ENCODE results near the gene SH3BP2. TPM values are rescaled to one million over a fixed set of nuclear protein-coding genes. Genes with fewer than 3 reads are reported as not detected.
A peak's percentile ranks its signal among the peaks of the same experiment; 100 is the strongest.

The SH3BP2 gene
- total RNA-seq, 6 donors from 2014 or later, result 59.1 to 358 (median 103) TPM

DNA sequence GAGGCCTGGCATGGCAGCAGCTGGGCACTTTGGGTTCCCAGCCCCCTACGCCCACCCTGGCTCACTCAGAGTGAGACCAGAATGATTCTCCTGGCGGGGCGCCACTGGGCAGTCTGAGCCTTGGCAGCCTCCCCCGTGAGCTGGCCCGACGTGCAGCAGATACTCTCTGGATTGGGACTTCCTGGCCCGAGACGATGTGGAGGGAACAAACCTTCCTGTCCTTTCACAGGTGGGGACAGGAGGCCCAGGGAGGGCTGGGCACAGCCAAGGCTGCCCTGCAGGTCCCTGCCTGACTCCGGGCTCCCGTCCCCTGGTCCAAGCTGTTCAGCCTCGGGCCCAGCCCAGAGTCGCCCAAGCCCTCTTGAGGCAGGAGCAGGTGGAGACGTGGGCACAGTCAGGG lies 32.9 kb downstream of the SH3BP2 start:
- ATAC-seq (ENCODE audit: low FRiP score in 2 of 2) (no peak), DNase-seq (peak in 1 of 2 donors; percentile 66)
- no peak overlapping the region for H3K4me3 ChIP-seq
- peaks cover 13 to 98% (median 80%) of the 10 kb centered on the region in 4 donors for H3K36me3 ChIP-seq
- H3K27me3 ChIP-seq, result no peaks in the 10 kb centered on the region
- no peaks in the 10 kb centered on the region for H3K4me1 ChIP-seq
- no peaks in the 10 kb centered on the region for H3K9me3 ChIP-seq
- H3K27ac ChIP-seq, result no peak overlapping the region
- WGBS, 2 donors, result 86 to 100% methylated on average over 1 to 12 of the region's 13 CpGs
- TF ChIP-seq POLR2A (IDR thresholded peaks at IDR 0.05), result no peak
- TF ChIP-seq POLR2AphosphoS5 (IDR thresholded peaks at IDR 0.05), result no peak
- TF ChIP-seq EP300 (IDR thresholded peaks at IDR 0.05), result no peak
- TF ChIP-seq, protein P1, sequence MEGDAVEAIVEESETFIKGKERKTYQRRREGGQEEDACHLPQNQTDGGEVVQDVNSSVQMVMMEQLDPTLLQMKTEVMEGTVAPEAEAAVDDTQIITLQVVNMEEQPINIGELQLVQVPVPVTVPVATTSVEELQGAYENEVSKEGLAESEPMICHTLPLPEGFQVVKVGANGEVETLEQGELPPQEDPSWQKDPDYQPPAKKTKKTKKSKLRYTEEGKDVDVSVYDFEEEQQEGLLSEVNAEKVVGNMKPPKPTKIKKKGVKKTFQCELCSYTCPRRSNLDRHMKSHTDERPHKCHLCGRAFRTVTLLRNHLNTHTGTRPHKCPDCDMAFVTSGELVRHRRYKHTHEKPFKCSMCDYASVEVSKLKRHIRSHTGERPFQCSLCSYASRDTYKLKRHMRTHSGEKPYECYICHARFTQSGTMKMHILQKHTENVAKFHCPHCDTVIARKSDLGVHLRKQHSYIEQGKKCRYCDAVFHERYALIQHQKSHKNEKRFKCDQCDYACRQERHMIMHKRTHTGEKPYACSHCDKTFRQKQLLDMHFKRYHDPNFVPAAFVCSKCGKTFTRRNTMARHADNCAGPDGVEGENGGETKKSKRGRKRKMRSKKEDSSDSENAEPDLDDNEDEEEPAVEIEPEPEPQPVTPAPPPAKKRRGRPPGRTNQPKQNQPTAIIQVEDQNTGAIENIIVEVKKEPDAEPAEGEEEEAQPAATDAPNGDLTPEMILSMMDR (IDR thresholded peaks at IDR 0.05), result no peak

DNA sequence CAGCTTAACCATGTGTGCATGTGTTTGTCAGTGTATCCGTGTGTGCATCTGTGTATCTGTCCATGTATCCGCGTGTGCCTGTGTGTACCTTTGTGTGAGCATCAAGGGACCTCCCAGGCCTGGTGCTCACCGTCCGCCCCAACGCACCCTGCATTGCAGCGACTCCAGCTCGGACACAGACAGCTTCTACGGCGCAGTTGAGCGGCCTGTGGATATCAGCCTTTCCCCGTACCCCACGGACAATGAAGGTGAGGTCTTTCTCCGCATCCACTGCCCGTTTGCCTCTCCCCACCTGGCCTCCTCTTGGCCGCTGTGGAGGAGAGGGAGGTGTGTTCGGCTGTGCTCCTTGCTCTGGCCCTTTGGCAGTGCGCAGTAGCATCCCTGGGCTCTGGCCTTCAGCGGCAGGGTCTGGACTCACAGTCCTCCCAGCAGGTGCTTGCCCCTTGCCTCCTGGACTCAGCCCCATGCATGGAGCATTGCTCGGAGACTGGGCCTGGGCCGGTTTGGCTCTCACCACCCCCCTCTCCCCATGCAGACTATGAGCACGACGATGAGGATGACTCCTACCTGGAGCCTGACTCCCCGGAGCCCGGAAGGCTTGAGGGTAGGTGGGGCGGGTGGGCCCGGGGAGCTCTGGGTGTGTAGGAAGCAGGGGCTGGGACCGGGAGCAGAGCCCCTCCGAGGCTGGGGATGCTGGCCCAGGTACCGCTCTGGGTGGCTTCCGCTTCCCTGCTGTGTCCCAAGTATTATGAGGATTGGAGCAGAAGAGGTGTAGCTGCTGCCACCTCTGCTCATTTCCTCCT lies 34.4 kb downstream of the SH3BP2 start:
- Histone ChIP-seq H3K36me3 (peaks cover 25 to 98% (median 86%) of the 10 kb centered on the region in 4 donors), H3K9me3 (no peaks in the 10 kb centered on the region), H3K4me3 (no peak overlapping the region), H3K27ac (no peak overlapping the region), H3K27me3 (no peaks in the 10 kb centered on the region), H3K4me1 (no peaks in the 10 kb centered on the region)
- ATAC-seq (ENCODE audit: low FRiP score in 2 of 2), result no peak
- DNase-seq, result peak in 1 of 2 donors; percentile 63
- no peak for TF ChIP-seq POLR2A (IDR thresholded peaks at IDR 0.05)
- TF ChIP-seq EP300 (IDR thresholded peaks at IDR 0.05), result no peak
- TF ChIP-seq, protein P1 (IDR thresholded peaks at IDR 0.05), result no peak
- no peak for TF ChIP-seq POLR2AphosphoS5 (IDR thresholded peaks at IDR 0.05)
- WGBS, 2 donors, result 92 to 95% methylated on average over 27 to 31 of the region's 31 CpGs

DNA sequence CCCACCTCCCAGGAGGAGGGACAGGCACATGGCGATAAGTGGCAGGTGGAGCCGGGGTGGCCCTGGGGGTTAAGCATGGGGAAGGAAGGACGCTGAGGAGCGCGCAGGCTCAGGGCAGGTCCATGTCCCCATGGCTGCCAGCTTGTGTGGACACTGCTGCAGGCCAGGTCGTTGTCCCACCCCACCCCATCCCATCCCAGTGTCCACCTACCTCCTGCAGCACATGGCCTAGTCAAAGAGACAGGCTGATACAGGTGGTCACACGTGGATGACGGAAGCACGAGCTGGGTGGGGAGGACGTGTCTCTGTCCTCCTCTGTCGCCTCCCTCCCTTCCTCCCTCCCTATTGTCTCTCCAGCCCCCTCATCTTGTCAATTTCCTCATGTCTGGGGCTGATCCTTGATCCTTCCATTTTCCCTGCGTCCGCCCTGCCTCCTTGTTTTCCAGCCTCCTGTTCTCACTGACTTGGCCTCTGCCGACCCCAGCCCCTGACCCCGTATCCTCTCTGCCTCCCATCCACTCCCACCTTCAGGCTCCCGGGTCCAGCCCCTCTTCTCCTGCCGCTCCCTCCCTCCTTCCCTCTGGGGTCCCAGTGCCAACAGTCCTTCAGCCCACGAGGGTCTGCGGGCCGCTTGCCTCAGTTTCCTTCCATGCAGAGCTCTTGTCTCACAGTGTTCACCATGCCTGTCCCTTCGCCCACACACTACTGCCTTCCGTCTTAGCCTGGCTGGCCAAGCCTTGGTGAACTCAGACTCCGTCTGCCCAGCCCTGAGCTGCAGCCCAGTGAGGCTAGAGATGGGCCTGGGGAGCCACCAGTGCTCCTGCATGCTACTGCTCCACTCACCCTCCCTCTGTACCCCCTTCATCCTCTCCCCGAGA lies 35.2 kb downstream of the SH3BP2 start:
- ATAC-seq (ENCODE audit: low FRiP score in 2 of 2) (no peak), DNase-seq (peak in 1 of 2 donors; percentile 28)
- H3K36me3 ChIP-seq, result peaks cover 25 to 98% (median 89%) of the 10 kb centered on the region in 4 donors
- no peak for TF ChIP-seq POLR2AphosphoS5 (IDR thresholded peaks at IDR 0.05)
- TF ChIP-seq, protein P1 (IDR thresholded peaks at IDR 0.05), result no peak
- no peak for TF ChIP-seq EP300 (IDR thresholded peaks at IDR 0.05)
- TF ChIP-seq POLR2A (IDR thresholded peaks at IDR 0.05), result no peak
- no peaks in the 10 kb centered on the region for H3K4me1 ChIP-seq
- WGBS, 2 donors, result 86 to 89% methylated on average over 21 to 24 of the region's 24 CpGs
- no peak overlapping the region for H3K27ac ChIP-seq
- H3K4me3 ChIP-seq, result no peak overlapping the region
- no peaks in the 10 kb centered on the region for H3K9me3 ChIP-seq
- H3K27me3 ChIP-seq, result no peaks in the 10 kb centered on the region

DNA sequence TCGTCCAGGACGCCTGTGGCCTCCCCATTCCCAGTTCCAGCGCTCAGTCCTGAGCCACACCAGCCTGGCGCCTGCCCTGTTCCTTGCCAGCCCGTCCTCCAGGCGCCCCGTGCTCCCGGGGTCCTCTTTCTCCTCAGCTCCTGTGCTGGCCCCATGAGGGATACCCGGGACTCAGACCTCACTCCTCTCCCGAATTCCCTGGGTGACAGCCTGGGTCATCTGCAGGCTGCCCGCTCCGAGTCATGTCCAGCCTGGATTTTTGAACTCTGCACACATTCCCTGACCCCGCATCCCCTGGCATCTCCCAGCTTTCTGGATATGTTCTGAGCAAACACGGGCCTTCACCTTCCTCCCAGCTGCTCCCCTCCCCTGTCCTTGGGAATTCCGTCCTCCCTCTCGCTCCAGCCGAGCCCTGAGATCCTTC lies 35.9 kb downstream of the SH3BP2 start:
- Histone ChIP-seq H3K27me3 (no peaks in the 10 kb centered on the region), H3K9me3 (no peaks in the 10 kb centered on the region), H3K4me1 (no peaks in the 10 kb centered on the region), H3K4me3 (no peak overlapping the region), H3K27ac (no peak overlapping the region), H3K36me3 (peaks cover 22 to 98% (median 89%) of the 10 kb centered on the region in 4 donors)
- no peak for DNase-seq
- 89 to 95% methylated on average over 17 of the region's 17 CpGs for WGBS, 2 donors
- no peak for TF ChIP-seq POLR2A (IDR thresholded peaks at IDR 0.05)
- TF ChIP-seq EP300 (IDR thresholded peaks at IDR 0.05), result no peak
- no peak for TF ChIP-seq POLR2AphosphoS5 (IDR thresholded peaks at IDR 0.05)
- TF ChIP-seq, protein P1 (IDR thresholded peaks at IDR 0.05), result no peak
- ATAC-seq (ENCODE audit: low FRiP score in 2 of 2), result no peak
